ENCODE data around the gene TSPAN14.

Gene TSPAN14

GRCh38 chr10:80489371-80490112 is 35.4 kb downstream of the TSPAN14 start:
- DNase-seq = no peak

- DNase-seq = peak; percentile 80 to 94 (median 90)
Observed at GRCh38 chr10:80491251-80492102, 37.4 kb downstream of the TSPAN14 start.

GRCh38 chr10:80492848-80493521 is 38.9 kb downstream of the TSPAN14 start:
- DNase-seq = peak in 2 of 4 experiments; percentile 52 to 61

- peak; percentile 39 to 70 (median 62) for DNase-seq
Observed at GRCh38 chr10:80493522-80494051, 39.5 kb downstream of the TSPAN14 start.

- DNase-seq = no peak
Observed at GRCh38 chr10:80496555-80497172, 42.6 kb downstream of the TSPAN14 start.

- DNase-seq = peak; percentile 19 to 61 (median 52)
Observed at GRCh38 chr10:80497187-80498077, 43.3 kb downstream of the TSPAN14 start.

- no peak for DNase-seq
Observed at GRCh38 chr10:80498078-80498832, 44.1 kb downstream of the TSPAN14 start.

- peak; percentile 94 to 98 (median 96) for DNase-seq
Observed at GRCh38 chr10:80498833-80499741, 45.0 kb downstream of the TSPAN14 start.

GRCh38 chr10:80500572-80501380 is 46.7 kb downstream of the TSPAN14 start:
- peak; percentile 43 to 78 (median 66) for DNase-seq

- no peak for DNase-seq
Observed at GRCh38 chr10:80501381-80501912, 47.3 kb downstream of the TSPAN14 start.

GRCh38 chr10:80501913-80502521 is 47.9 kb downstream of the TSPAN14 start:
- DNase-seq = no peak

- DNase-seq = no peak
Observed at GRCh38 chr10:80502621-80503583, 48.8 kb downstream of the TSPAN14 start.

GRCh38 chr10:80503584-80504157 is 49.6 kb downstream of the TSPAN14 start:
- DNase-seq = no peak

GRCh38 chr10:80504158-80504811 is 50.2 kb downstream of the TSPAN14 start:
- DNase-seq = peak; percentile 64 to 81 (median 78)

- no peak for DNase-seq
Observed at GRCh38 chr10:80504897-80505465, 50.9 kb downstream of the TSPAN14 start.
